ENCODE measurements around the gene SDF2L1.
"Not testable (repeated sequence)": the region's sequence is repeated elsewhere in the genome, so short reads cannot be mapped to it uniquely, and the experiment has no call there.

Gene SDF2L1

DNA sequence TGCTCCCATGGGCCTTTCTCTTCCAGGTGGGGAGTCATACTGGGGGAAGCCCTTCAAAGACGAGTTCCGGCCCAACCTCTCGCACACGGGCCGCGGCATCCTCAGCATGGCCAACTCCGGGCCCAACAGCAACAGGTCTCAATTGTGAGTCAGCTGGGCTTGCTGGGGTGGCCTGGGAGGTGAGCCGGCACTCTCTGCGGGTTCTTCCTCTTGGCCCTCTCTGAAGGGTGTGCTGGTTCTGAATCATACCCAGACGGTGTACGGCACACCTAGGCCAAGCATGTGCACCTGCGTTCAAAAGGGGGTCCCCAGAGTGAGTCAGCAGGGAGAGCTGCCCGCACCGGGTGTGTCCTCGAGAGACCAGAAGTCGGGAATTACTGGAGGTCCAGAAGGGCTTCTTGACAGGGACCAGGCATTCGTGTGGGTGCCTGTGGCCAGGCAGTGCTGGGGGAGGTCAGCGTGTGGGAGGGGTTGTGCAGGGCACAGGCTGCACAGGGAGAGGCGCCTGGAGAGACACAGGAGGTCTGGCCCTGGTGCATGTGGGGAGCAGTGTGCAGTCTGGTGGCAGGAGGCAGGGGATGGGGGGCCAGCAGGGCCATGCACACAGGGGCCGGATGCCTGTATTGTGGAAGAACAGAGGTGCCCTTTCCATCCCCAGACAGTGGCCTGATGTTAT lies 46.7 kb downstream of the SDF2L1 start:
- DNase-seq: no peak

DNA sequence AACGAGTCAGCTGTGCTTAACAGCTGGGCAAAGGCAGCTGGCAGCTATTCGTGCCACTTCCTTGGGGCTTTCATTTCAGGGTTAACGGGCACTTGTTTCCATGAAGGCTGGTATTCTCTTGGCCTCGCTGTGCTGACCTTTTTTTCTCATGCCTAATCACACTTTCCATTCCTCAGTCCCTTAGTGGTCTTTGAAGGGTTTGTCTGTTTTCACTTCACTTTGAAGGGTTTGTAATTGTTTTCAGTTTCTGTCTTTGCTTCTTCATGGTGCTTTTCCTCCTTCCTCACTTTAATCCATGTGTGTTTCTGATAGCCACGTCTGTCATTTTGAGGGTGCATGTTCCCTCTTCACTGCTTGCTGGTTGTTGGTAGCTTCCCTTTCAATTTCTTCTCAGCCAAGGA lies 48.3 kb downstream of the SDF2L1 start:
- DNase-seq: no peak

GRCh38 chr22:21691816-21692215 lies 49.7 kb downstream of the SDF2L1 start:
- no peak for DNase-seq

DNA sequence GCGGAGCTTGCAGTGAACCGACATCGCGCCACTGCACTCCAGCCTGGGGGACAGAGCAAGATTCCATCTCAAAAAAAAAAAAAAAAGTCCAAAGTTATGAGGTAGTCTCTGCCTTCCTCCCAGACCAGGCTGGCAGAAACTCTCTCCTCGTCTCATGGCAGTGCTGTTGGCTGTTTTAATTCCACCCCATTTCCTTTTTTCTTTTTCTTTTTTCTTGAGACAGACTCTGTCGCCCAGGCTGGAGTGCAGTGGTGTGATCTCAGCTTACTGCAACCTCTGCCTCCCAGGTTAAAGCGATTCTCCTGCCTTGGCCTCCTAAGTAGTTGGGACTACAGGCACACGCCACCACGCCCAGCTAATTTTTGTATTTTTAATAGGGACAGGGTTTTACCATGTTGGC lies 50.8 kb downstream of the SDF2L1 start:
- DNase-seq: not testable (repeated sequence)

GRCh38 chr22:21693333-21693998 lies 51.4 kb downstream of the SDF2L1 start:
- DNase-seq: no peak
